HepG2 (cell line): ENCODE results near the gene JAK2. TPM values are rescaled to one million over a fixed set of nuclear protein-coding genes. Genes with fewer than 3 reads are reported as not detected.
A peak's percentile ranks its signal among the peaks of the same experiment; 100 is the strongest.

Source experiments
- ATAC-seq: fragments of 200-7000 bp; cut with Tn5 transposase; 3 replicates; pipeline ENCODE4 v1.9.1; 2020; ENCODE audit warnings: mild to moderate bottlenecking, moderate library complexity
- BruUV-seq: library from RNA; stranded (reverse); fragments of 400-500 nt; replicated peaks from 2 replicates; lab custom pipeline; 2021; lab: Mats Ljungman, UMichigan
- CTCF ChIA-PET: fragments of 300-600 bp; formaldehyde crosslinking; extraction: SDS; loops from one replicate; lab custom pipeline; 2021; ENCODE audit warnings: low total read pairs, inconsistent platforms, low intra/inter-chr PET ratio; lab: Yijun Ruan, JAX
- POLR2A ChIA-PET: fragments of 350-600 bp; sonication (Branson Sonifier 250); formaldehyde crosslinking; loops from one replicate; lab custom pipeline; 2020; ENCODE audit warnings: antibody characterized with exemption, inconsistent platforms; lab: Yijun Ruan, JAX
- DNase-seq: peaks from one replicate; pipeline ENCODE4 v3.0.0-alpha.2; 2015; ENCODE audit warnings: low spot score
- FAIRE-seq: peaks from 3 replicates; lab custom pipeline; 2011; peaks lifted over from hg19 to GRCh38; lab: Jason Lieb, UNC
- H2AFZ ChIP-seq: one replicate; pipeline ENCODE4 v1.6.1; 2011; ENCODE audit warnings: low read length, inconsistent platforms
- H3K27ac ChIP-seq: fragments of 300-600 bp; 3 replicates; pipeline ENCODE4 v1.8.0; 2011; ENCODE audit warnings: mixed run types, mild to moderate bottlenecking, mixed read lengths, low read length, inconsistent platforms; ENCODE audit not compliant: insufficient read depth; ENCODE audit errors: extremely low read length
- H3K27me3 ChIP-seq, 2 experiments: fragments of 200-600 bp in 1 of 2; 2 replicates in 1 of 2; 3 replicates in 1 of 2; pipeline versions ENCODE4 v1.6.0 to v1.8.0; 2011; ENCODE audit warnings: low read length in 2 of 2, mild to moderate bottlenecking in 2 of 2, moderate library complexity in 2 of 2, inconsistent platforms in 1 of 2; ENCODE audit not compliant: insufficient read depth in 2 of 2, control insufficient read depth in 1 of 2
- H3K36me3 ChIP-seq, 2 experiments: fragments of 200-600 bp in 1 of 2; replicated peaks in 1 of 2; 2 replicates in 1 of 2; 3 replicates in 1 of 2; pipeline versions ENCODE4 v1.5.1 to v1.8.0; 2011; ENCODE audit warnings: low read length in 2 of 2, inconsistent platforms in 1 of 2; ENCODE audit not compliant: insufficient read depth in 2 of 2, control insufficient read depth in 1 of 2
- H3K4me1 ChIP-seq: 2 replicates; pipeline ENCODE4 v1.5.1; 2012; ENCODE audit warnings: low read length, inconsistent platforms; ENCODE audit not compliant: insufficient read depth
- H3K4me2 ChIP-seq: 2 replicates; pipeline ENCODE4 v1.6.0; 2011; ENCODE audit warnings: low read depth, low read length, inconsistent platforms
- H3K4me3 ChIP-seq, 3 experiments: fragments of 200-600 bp in 1 of 3; sonication (generic), shearing (Covaris generic) in 1 of 3; replicated peaks in 1 of 3; 2 replicates each; pipeline ENCODE4 v1.5.1; 2011 to 2016; ENCODE audit warnings: low read length in 3 of 3, inconsistent platforms in 2 of 3, low read depth in 2 of 3, mild to moderate bottlenecking in 2 of 3, control low read depth in 1 of 3, mixed read lengths in 1 of 3; ENCODE audit not compliant: insufficient read depth in 1 of 3
- H3K79me2 ChIP-seq: one replicate; pipeline ENCODE4 v1.6.1; 2011; ENCODE audit warnings: low read length, inconsistent platforms; ENCODE audit not compliant: insufficient read depth
- H3K9ac ChIP-seq: 2 replicates; pipeline ENCODE4 v1.6.0; 2011; ENCODE audit warnings: mild to moderate bottlenecking, low read depth, low read length, inconsistent platforms; ENCODE audit not compliant: insufficient read depth
- H3K9me3 ChIP-seq: 2 replicates; pipeline ENCODE4 v1.5.1; 2012; ENCODE audit warnings: mild to moderate bottlenecking, low read length
- H4K20me1 ChIP-seq: 2 replicates; pipeline ENCODE4 v1.6.0; 2011; ENCODE audit warnings: inconsistent platforms, mild to moderate bottlenecking, low read length, moderate library complexity; ENCODE audit not compliant: insufficient read depth
- DMAP1 ChIP-seq: IDR thresholded peaks from 2 replicates; pipeline ENCODE4 v1.6.1; 2016
- GLI4 ChIP-seq: sonication (generic); formaldehyde crosslinking; IDR thresholded peaks from 2 replicates; pipeline ENCODE4 v1.5.1; 2020; ENCODE audit warnings: missing genetic modification reagents, mild to moderate bottlenecking, moderate library complexity, borderline replicate concordance
- KAT7 ChIP-seq: IDR thresholded peaks from 2 replicates; pipeline ENCODE4 v1.6.1; 2018; ENCODE audit warnings: borderline replicate concordance, missing compliant biosample characterization
- KLF13 ChIP-seq: sonication (generic); formaldehyde crosslinking; IDR thresholded peaks from 2 replicates; pipeline ENCODE4 v1.4.0; 2020; ENCODE audit warnings: mild to moderate bottlenecking, missing genetic modification reagents
- MEF2D ChIP-seq: sonication (generic); formaldehyde crosslinking; IDR thresholded peaks from 2 replicates; pipeline ENCODE4 v1.5.1; 2020; ENCODE audit warnings: mild to moderate bottlenecking, missing genetic modification reagents
- RARA ChIP-seq: IDR thresholded peaks from 2 replicates; pipeline ENCODE4 v1.6.1; 2016; ENCODE audit warnings: missing genetic modification reagents, missing compliant biosample characterization
- SALL2 ChIP-seq: sonication (generic); formaldehyde crosslinking; IDR thresholded peaks from 2 replicates; pipeline ENCODE4 v1.8.1; 2023; ENCODE audit warnings: mild to moderate bottlenecking, missing genetic modification reagents, inconsistent platforms
- TAF1 ChIP-seq: sonication (generic); formaldehyde crosslinking; IDR thresholded peaks from 2 replicates; pipeline ENCODE4 v1.4.0; 2020; ENCODE audit warnings: missing genetic modification reagents
- ZC3H4 ChIP-seq: sonication (generic); formaldehyde crosslinking; IDR thresholded peaks from 2 replicates; pipeline ENCODE4 v1.4.0; 2020; ENCODE audit warnings: missing genetic modification reagents, borderline replicate concordance
- ZFP62 ChIP-seq: sonication (generic); formaldehyde crosslinking; IDR thresholded peaks from 2 replicates; pipeline ENCODE4 v1.4.0; 2020; ENCODE audit warnings: missing genetic modification reagents
- ZNF143 ChIP-seq: sonication (generic); formaldehyde crosslinking; IDR thresholded peaks from 2 replicates; pipeline ENCODE4 v1.4.0; 2020; ENCODE audit warnings: missing genetic modification reagents
- ZNF235 ChIP-seq: sonication (generic); formaldehyde crosslinking; IDR thresholded peaks from 2 replicates; pipeline ENCODE4 v1.8.1; 2023; ENCODE audit warnings: mild to moderate bottlenecking, missing genetic modification reagents, borderline replicate concordance
- ZNF24 ChIP-seq: fragments of 450-650 bp; IDR thresholded peaks from 2 replicates; pipeline ENCODE4 v1.6.1; 2017; ENCODE audit warnings: antibody characterized with exemption, mild to moderate bottlenecking
- ZNF281 ChIP-seq: sonication (generic); formaldehyde crosslinking; IDR thresholded peaks from 2 replicates; pipeline ENCODE4 v1.4.0; 2020; ENCODE audit warnings: missing genetic modification reagents, borderline replicate concordance
- ZNF33B ChIP-seq: sonication (generic); formaldehyde crosslinking; IDR thresholded peaks from 2 replicates; pipeline ENCODE4 v1.5.1; 2020; ENCODE audit warnings: mild to moderate bottlenecking, missing genetic modification reagents
- ZNF530 ChIP-seq: sonication (generic); formaldehyde crosslinking; IDR thresholded peaks from 2 replicates; pipeline ENCODE4 v1.5.0; 2020; ENCODE audit warnings: low read depth, mild to moderate bottlenecking, missing genetic modification reagents
- ZNF546 ChIP-seq: sonication (generic); formaldehyde crosslinking; conservative IDR thresholded peaks from 2 replicates; pipeline ENCODE4 v1.8.1; 2023; ENCODE audit warnings: mild to moderate bottlenecking, missing genetic modification reagents
- ZNF788 ChIP-seq: sonication (generic); formaldehyde crosslinking; IDR thresholded peaks from 2 replicates; pipeline ENCODE4 v1.5.0; 2020; ENCODE audit warnings: mild to moderate bottlenecking, missing genetic modification reagents, borderline replicate concordance
- ZXDC ChIP-seq: sonication (generic); formaldehyde crosslinking; IDR thresholded peaks from 2 replicates; pipeline ENCODE4 v1.5.0; 2020; ENCODE audit warnings: mild to moderate bottlenecking, missing genetic modification reagents
- WGBS: methylation state at CpG from one replicate; pipeline ENCODE4 v1.1.6; 2017; ENCODE audit warnings: low lambda C conversion rate; 5-methylcytosine and 5-hydroxymethylcytosine counted together
- in situ Hi-C: cut with HindIII; loops from 2 replicates; pipeline ENCODE4 v1.10.0; 2017; ENCODE audit warnings: low pct_unique_long_range_greater_than_20kb; ENCODE audit not compliant: extremely low pct_ligation_motif_present
- intact Hi-C: fragments of 100-400 bp; cut with micrococcal nuclease; formaldehyde crosslinking; loops from one replicate; pipeline ENCODE4 v1.10.0; 2022; ENCODE audit not compliant: unreplicated experiment
- polyA plus RNA-seq, 8 experiments: library from polyadenylated mRNA; depleted of rRNA in 3 of 8; stranded (reverse) in 7 of 8; unstranded in 1 of 8; fragments of >200 nt; fragmentation: Illumina TruSeq in 4 of 8; extraction: Trizol in 4 of 8; gene quantifications; 2 replicates each; pipeline versions ENCODE4 v1.2.1 to v1.2.3, GENCODE V29; 2011 to 2016; ENCODE audit warnings: low read depth in 4 of 8, missing spikeins in 1 of 8, mixed read lengths in 1 of 8; ENCODE audit not compliant: insufficient read depth in 1 of 8
- total RNA-seq, 5 experiments: library from RNA; depleted of rRNA; stranded (reverse); fragments of >200 nt; fragmentation: Illumina TruSeq; extraction: Trizol; gene quantifications; 2 replicates each; pipeline ENCODE4 v1.2.3, GENCODE V29; 2016; ENCODE audit warnings: low read depth in 1 of 5

JAK2 gene
- total and polyA plus RNA-seq, 2 of the 13 experiments (the other 11 are each of a cell fraction or from before 2014, with no cell fraction given): 1.1 to 4.1 TPM

GRCh38 chr9:4983601-4984165 lies 1.4 kb upstream of the JAK2 start (continued):
- no peak for TF ChIP-seq ZNF33B (CRISPR knock-in tag)
- 0 out of 2 replicates have a peak, but pooled peaks have one; percentile 28 for TF ChIP-seq GLI4 (CRISPR knock-in tag)
- TF ChIP-seq ZNF546 (CRISPR knock-in tag): no peak
- no peak for TF ChIP-seq TAF1 (CRISPR knock-in tag)
- TF ChIP-seq DMAP1: no peak
- no peak for TF ChIP-seq ZFP62 (CRISPR knock-in tag)
- TF ChIP-seq ZNF530 (CRISPR knock-in tag): no peak
- peak; percentile 27; the same call in 1 of the 2 replicates for TF ChIP-seq RARA (CRISPR knock-in tag)
- TF ChIP-seq KAT7 (CRISPR knock-in tag): no peak
- TF ChIP-seq, all 625 proteins: peak for 4

GRCh38 chr9:4984171-4984620 lies 876 bp upstream of the JAK2 start:
- DNase-seq: peak; percentile 21
- no TSS peak for BruUV-seq
- TF ChIP-seq ZNF24 (peak; percentile 92), ZXDC (CRISPR knock-in tag) (no peak), MEF2D (0 out of 2 replicates have a peak, but pooled peaks have one; percentile 17), ZC3H4 (CRISPR knock-in tag) (0 out of 2 replicates have a peak, but pooled peaks have one; percentile 18), ZNF143 (CRISPR knock-in tag) (peak; percentile 61; the same call in 1 of the 2 replicates), SALL2 (CRISPR knock-in tag) (no peak), ZNF235 (peak; percentile 14; the same call in 1 of the 2 replicates), ZNF281 (CRISPR knock-in tag) (no peak), ZNF788 (CRISPR knock-in tag) (0 out of 2 replicates have a peak, but pooled peaks have one; percentile 2), KLF13 (no peak)

More at GRCh38 chr9:4984171-4984620, 876 bp upstream of the JAK2 start:
- Histone ChIP-seq H3K36me3 (no peaks in the 10 kb centered on the region), H3K9me3 (no peaks in the 10 kb centered on the region), H3K79me2 (no peaks in the 10 kb centered on the region), H3K4me1 (peaks cover 37% of the 10 kb centered on the region), H3K27ac (peak overlapping the region; percentile 91), H3K4me3 (peak overlapping the region; percentile 67 to 85 (median 81)), H3K4me2 (peak overlapping the region; percentile 88), H3K27me3 (no peaks in the 10 kb centered on the region), H4K20me1 (no peaks in the 10 kb centered on the region), H3K9ac (peak overlapping the region; percentile 83), H2AFZ (no peak overlapping the region)
- WGBS: 2% methylated on average over 22 of the region's 25 CpGs
- intact Hi-C loops: loop anchor here (2.0 to 10.0 kb wide), 2 partner anchors 145 to 621 kb away; no protein-coding TSS in a partner anchor
- FAIRE-seq (no peak), ATAC-seq (peak; percentile 24)
- CTCF ChIA-PET: no interaction called here
- POLR2A ChIA-PET: interaction anchor here (0.9 to 2.3 kb wide), 7 partner anchors 10 to 243 kb away, joined by 3 to 17 read pairs (median 7); partner anchors contain the start of genes AK3 and RCL1
- in situ Hi-C loops: loop anchor here (25.0 kb wide), 1 partner anchor 453 kb away; the partner anchor contains the start of gene PLGRKT
